HG03045 (cell line): ENCODE data around the gene SPRR3.
"Not testable (repeated sequence)": the region's sequence is repeated elsewhere in the genome, so short reads cannot be mapped to it uniquely, and the experiment has no call there.

Experiments
- ATAC-seq: cut with Tn5 transposase; IDR thresholded peaks from one replicate; pipeline ENCODE4 v1.9.1; 2021; ENCODE audit warnings: mild to moderate bottlenecking, moderate library complexity; ENCODE audit not compliant: unreplicated experiment

SPRR3 gene

GRCh38 chr1:152983234-152983633 lies 18.3 kb upstream of the SPRR3 start:
- no peak for ATAC-seq

GRCh38 chr1:152983743-152984142 lies 17.8 kb upstream of the SPRR3 start, which contains the start of gene SPRR1A:
Gene SPRR1A (plus strand): TSS chr1:152984081. CDS start chr1:152985231, 1,150 bp downstream.
- ATAC-seq = no peak

- ATAC-seq = no peak
Observed at GRCh38 chr1:152986578-152986977, 15.0 kb upstream of the SPRR3 start.

- no peak for ATAC-seq
Observed at GRCh38 chr1:152993186-152993585, 8.4 kb upstream of the SPRR3 start.

GRCh38 chr1:152995842-152996241 lies 5.7 kb upstream of the SPRR3 start:
- no peak for ATAC-seq

- no peak for ATAC-seq
Observed at GRCh38 chr1:152996633-152997400, 4.7 kb upstream of the SPRR3 start.

- ATAC-seq = no peak
Observed at GRCh38 chr1:152997901-152998300, 3.6 kb upstream of the SPRR3 start.

- no peak for ATAC-seq
Observed at GRCh38 chr1:152998476-152998875, 3.1 kb upstream of the SPRR3 start.

- no peak for ATAC-seq
Observed at GRCh38 chr1:152999818-153000217, 1.7 kb upstream of the SPRR3 start.

GRCh38 chr1:153000294-153000693 lies 1.3 kb upstream of the SPRR3 start:
- no peak for ATAC-seq

GRCh38 chr1:153011235-153011758 lies 9.7 kb downstream of the SPRR3 start:
- not testable (repeated sequence) for ATAC-seq

- ATAC-seq = not testable (repeated sequence)
Observed at GRCh38 chr1:153021829-153022228, 20.3 kb downstream of the SPRR3 start.

GRCh38 chr1:153022340-153022739 lies 20.8 kb downstream of the SPRR3 start:
- not testable (repeated sequence) for ATAC-seq

GRCh38 chr1:153023109-153023508 lies 21.6 kb downstream of the SPRR3 start:
- no peak for ATAC-seq

- ATAC-seq = no peak
Observed at GRCh38 chr1:153024413-153024812, 22.9 kb downstream of the SPRR3 start.

GRCh38 chr1:153025797-153026196 lies 24.2 kb downstream of the SPRR3 start:
- ATAC-seq = no peak

GRCh38 chr1:153028766-153029165 lies 27.2 kb downstream of the SPRR3 start:
- ATAC-seq = no peak

- ATAC-seq = no peak
Observed at GRCh38 chr1:153030895-153031294, 29.3 kb downstream of the SPRR3 start, which contains the start of gene SPRR1B. Gene SPRR1B (plus strand): TSS chr1:153031203. CDS start chr1:153032346, 1,143 bp downstream.

- no peak for ATAC-seq
Observed at GRCh38 chr1:153032073-153032472, 30.5 kb downstream of the SPRR3 start.

GRCh38 chr1:153032677-153033308 lies 31.2 kb downstream of the SPRR3 start:
- ATAC-seq = no peak

GRCh38 chr1:153035211-153035610 lies 33.7 kb downstream of the SPRR3 start:
- no peak for ATAC-seq
